ENCODE measurements around the gene PTPRT. TPM values are rescaled to one million over a fixed set of nuclear protein-coding genes. Genes with fewer than 3 reads are reported as not detected.

PTPRT gene
- total RNA-seq, 1 experiment from 2014 or later: not detected

GRCh38 chr20:42113236-42113635, 1076.5 kb downstream of the PTPRT start:
- DNase-seq (ENCODE audit: low read depth, low spot score) (no peak), ATAC-seq (no peak)
- no peak overlapping the region for H3K4me3 ChIP-seq (replicated peaks in 1 of 2; ENCODE audit: low read depth in 1 of 2, low read length in 2 of 2)
- H2AFZ ChIP-seq (ENCODE audit: low read depth, low read length, poor library complexity, severe bottlenecking): no peak overlapping the region
- no peak overlapping the region for H3K9ac ChIP-seq (ENCODE audit: low read length)
- intact Hi-C loops (cut with micrococcal nuclease): no loop called here
- H3K79me2 ChIP-seq (ENCODE audit: insufficient read depth, low read length): no peaks in the 10 kb centered on the region
- H3K4me1 ChIP-seq (ENCODE audit: control insufficient read depth in 1 of 2, insufficient read depth in 2 of 2, low read length in 2 of 2): no peaks in the 10 kb centered on the region
- CTCF ChIA-PET: no interaction called here
- no peak for TF ChIP-seq ZFX (IDR thresholded peaks at IDR 0.05)
- no peak for TF ChIP-seq CBX3 (IDR thresholded peaks at IDR 0.05; ENCODE audit: low read depth)
- no peak for TF ChIP-seq ZNF274 (IDR thresholded peaks at IDR 0.05; ENCODE audit: low read depth, low read length)
- TF ChIP-seq CEBPB (IDR thresholded peaks at IDR 0.05; ENCODE audit: low read depth): no peak
- TF ChIP-seq MAX (IDR thresholded peaks at IDR 0.05): no peak
- TF ChIP-seq RAD21 (IDR thresholded peaks at IDR 0.05; ENCODE audit: low read depth): no peak
- TF ChIP-seq EGR1 (IDR thresholded peaks at IDR 0.05; ENCODE audit: low read depth): no peak
- TF ChIP-seq ZBTB33 (IDR thresholded peaks at IDR 0.05; ENCODE audit: extremely low read depth, insufficient replicate concordance, low read length): no peak
- no peak for TF ChIP-seq ATF3 (IDR thresholded peaks at IDR 0.05)
- TF ChIP-seq YY1 (IDR thresholded peaks at IDR 0.05; ENCODE audit: extremely low read depth, insufficient replicate concordance, low read depth, low read length): no peak
- H3K27ac ChIP-seq (ENCODE audit: low read depth, low read length): no peak overlapping the region
- BruUV-seq (replicated peaks): no TSS peak
- RAD21 ChIA-PET (ENCODE audit: low non-redundant PET in 1 of 2, low total read pairs in 2 of 2, uncharacterized antibody in 2 of 2, unreplicated experiment in 2 of 2): no interaction called here
- peaks cover 13% of the 10 kb centered on the region in 2 experiments; a peak in 2 of 4 replicates for H3K9me3 ChIP-seq (ENCODE audit: control insufficient read depth in 1 of 2, insufficient read depth in 1 of 2, low read depth in 1 of 2, low read length in 2 of 2)
- no peaks in the 10 kb centered on the region for H4K20me1 ChIP-seq (ENCODE audit: insufficient read depth)
- no peaks in the 10 kb centered on the region for H3K36me3 ChIP-seq (ENCODE audit: control insufficient read depth in 1 of 2, insufficient read depth in 2 of 2, low read length in 2 of 2)
- H3K27me3 ChIP-seq (ENCODE audit: insufficient read depth, low read length): no peaks in the 10 kb centered on the region
- H3K9me2 ChIP-seq (ENCODE audit: insufficient read depth): no peaks in the 10 kb centered on the region
- H3K4me2 ChIP-seq (ENCODE audit: low read length): no peak overlapping the region
- POLR2A ChIA-PET: no interaction called here

Measured in HCT116 (cell line).